MCF 10A (cell line): Measurements from ENCODE around the gene KIF21B. TPM values are rescaled to one million over a fixed set of nuclear protein-coding genes. Genes with fewer than 3 reads are reported as not detected.
A peak's percentile ranks its signal among the peaks of the same experiment; 100 is the strongest.
"Not testable (repeated sequence)": the region's sequence is repeated elsewhere in the genome, so short reads cannot be mapped to it uniquely, and the experiment has no call there.

Experiments used
- BruUV-seq: library from RNA; stranded (reverse); fragments of 400-500 nt; replicated peaks from 2 replicates; lab custom pipeline; 2021; lab: Mats Ljungman, UMichigan
- CTCF ChIA-PET: fragments of 300-600 bp; sonication (Branson Sonifier 250); formaldehyde crosslinking; extraction: SDS; loops from one replicate; lab custom pipeline; 2021; ENCODE audit warnings: antibody characterized with exemption, inconsistent platforms; lab: Yijun Ruan, JAX
- POLR2A ChIA-PET: fragments of 300-600, 350-650 bp; sonication (Branson Sonifier 250); formaldehyde crosslinking; extraction: SDS; loops from one replicate; lab custom pipeline; 2020; ENCODE audit warnings: antibody characterized with exemption, inconsistent platforms; lab: Yijun Ruan, JAX
- DNase-seq: peaks from one replicate; pipeline ENCODE4 v3.0.0-alpha.2; 2018; ENCODE audit not compliant: unreplicated experiment
- H3K27ac Mint-ChIP-seq: one replicate; pipeline ENCODE4 v1.8.0; 2022; ENCODE audit warnings: mild to moderate bottlenecking, low read depth, mixed read lengths; ENCODE audit not compliant: unreplicated experiment
- H3K27me3 Mint-ChIP-seq: one replicate; pipeline ENCODE4 v1.8.0; 2022; ENCODE audit warnings: mixed read lengths; ENCODE audit not compliant: insufficient read depth, unreplicated experiment
- H3K36me3 Mint-ChIP-seq: one replicate; pipeline ENCODE4 v1.8.0; 2022; ENCODE audit warnings: mild to moderate bottlenecking, moderate library complexity, mixed read lengths; ENCODE audit not compliant: insufficient read depth, unreplicated experiment
- H3K4me1 Mint-ChIP-seq: one replicate; pipeline ENCODE4 v1.8.0; 2022; ENCODE audit warnings: mixed read lengths; ENCODE audit not compliant: insufficient read depth, unreplicated experiment
- H3K4me3 Mint-ChIP-seq: one replicate; pipeline ENCODE4 v1.8.0; 2022; ENCODE audit warnings: mild to moderate bottlenecking, moderate library complexity, mixed read lengths; ENCODE audit not compliant: unreplicated experiment
- H3K9me3 Mint-ChIP-seq: one replicate; pipeline ENCODE4 v1.8.0; 2022; ENCODE audit warnings: mixed read lengths; ENCODE audit not compliant: unreplicated experiment
- intact Hi-C: fragments of 100-400 bp; cut with micrococcal nuclease; formaldehyde crosslinking; loops from 2 replicates; pipeline ENCODE4 v1.14.1; 2022
- total RNA-seq: library from RNA; stranded (reverse); gene quantifications from 2 replicates; pipeline ENCODE4 v1.2.3, GENCODE V29; 2022
- TF ChIP-seq, protein P1 (sequence below): fragments of 200-600 bp; IDR thresholded peaks from one replicate; pipeline ENCODE4 v1.8.0; 2022; ENCODE audit warnings: antibody characterized with exemption, mild to moderate bottlenecking; ENCODE audit not compliant: unreplicated experiment

Gene KIF21B
- total RNA-seq, 1 experiment from 2014 or later: 12.7 TPM

DNA sequence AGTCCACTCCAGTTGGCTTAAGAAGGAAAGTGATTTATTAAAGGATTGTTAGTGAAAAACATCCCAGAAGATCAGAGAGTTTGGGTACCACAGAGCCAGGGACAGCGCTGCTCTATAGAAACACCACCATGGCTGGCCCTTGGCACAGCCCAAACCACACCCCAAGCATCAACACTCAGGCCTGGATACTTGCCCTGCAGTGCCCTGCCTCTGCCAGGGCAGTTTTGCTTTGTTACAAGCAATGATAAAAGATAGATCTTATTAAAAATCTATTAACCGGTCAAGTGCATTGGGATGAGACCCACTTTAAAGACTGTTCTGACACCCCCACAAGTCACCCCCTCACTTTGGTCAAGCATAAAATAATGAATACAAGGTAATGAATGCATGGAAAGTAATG is 56.6 kb downstream of the KIF21B start:
- BruUV-seq: no TSS peak
- Mint-ChIP-seq H3K27me3 (no peaks in the 10 kb centered on the region), H3K4me3 (no peak overlapping the region), H3K36me3 (no peaks in the 10 kb centered on the region), H3K4me1 (peaks cover 27% of the 10 kb centered on the region), H3K27ac (no peak overlapping the region), H3K9me3 (no peaks in the 10 kb centered on the region)
- DNase-seq: no peak
- TF ChIP-seq, protein P1, sequence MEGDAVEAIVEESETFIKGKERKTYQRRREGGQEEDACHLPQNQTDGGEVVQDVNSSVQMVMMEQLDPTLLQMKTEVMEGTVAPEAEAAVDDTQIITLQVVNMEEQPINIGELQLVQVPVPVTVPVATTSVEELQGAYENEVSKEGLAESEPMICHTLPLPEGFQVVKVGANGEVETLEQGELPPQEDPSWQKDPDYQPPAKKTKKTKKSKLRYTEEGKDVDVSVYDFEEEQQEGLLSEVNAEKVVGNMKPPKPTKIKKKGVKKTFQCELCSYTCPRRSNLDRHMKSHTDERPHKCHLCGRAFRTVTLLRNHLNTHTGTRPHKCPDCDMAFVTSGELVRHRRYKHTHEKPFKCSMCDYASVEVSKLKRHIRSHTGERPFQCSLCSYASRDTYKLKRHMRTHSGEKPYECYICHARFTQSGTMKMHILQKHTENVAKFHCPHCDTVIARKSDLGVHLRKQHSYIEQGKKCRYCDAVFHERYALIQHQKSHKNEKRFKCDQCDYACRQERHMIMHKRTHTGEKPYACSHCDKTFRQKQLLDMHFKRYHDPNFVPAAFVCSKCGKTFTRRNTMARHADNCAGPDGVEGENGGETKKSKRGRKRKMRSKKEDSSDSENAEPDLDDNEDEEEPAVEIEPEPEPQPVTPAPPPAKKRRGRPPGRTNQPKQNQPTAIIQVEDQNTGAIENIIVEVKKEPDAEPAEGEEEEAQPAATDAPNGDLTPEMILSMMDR: no peak
- intact Hi-C loops: no loop called here
- POLR2A ChIA-PET: no interaction called here
- CTCF ChIA-PET: interaction anchor here (0.7 kb wide), 1 partner anchor 25 kb away, joined by 5 read pairs; no protein-coding TSS in a partner anchor

GRCh38 chr1:200965111-200965805 is 58.3 kb downstream of the KIF21B start:
- peak; percentile 47 for DNase-seq
- Mint-ChIP-seq H3K36me3 (no peaks in the 10 kb centered on the region), H3K27ac (no peak overlapping the region), H3K4me3 (no peak overlapping the region), H3K27me3 (no peaks in the 10 kb centered on the region), H3K4me1 (peaks cover 27% of the 10 kb centered on the region), H3K9me3 (no peaks in the 10 kb centered on the region)
- BruUV-seq: no TSS peak
- TF ChIP-seq, protein P1: no peak
- intact Hi-C loops: no loop called here
- POLR2A ChIA-PET: interaction anchor here (0.6 kb wide), 1 partner anchor 1004 kb away, joined by 3 read pairs; no protein-coding TSS in a partner anchor
- CTCF ChIA-PET: interaction anchor here (0.5 to 1.1 kb wide), 6 partner anchors 13 to 408 kb away, joined by 3 to 4 read pairs (median 4); no protein-coding TSS in a partner anchor

DNA sequence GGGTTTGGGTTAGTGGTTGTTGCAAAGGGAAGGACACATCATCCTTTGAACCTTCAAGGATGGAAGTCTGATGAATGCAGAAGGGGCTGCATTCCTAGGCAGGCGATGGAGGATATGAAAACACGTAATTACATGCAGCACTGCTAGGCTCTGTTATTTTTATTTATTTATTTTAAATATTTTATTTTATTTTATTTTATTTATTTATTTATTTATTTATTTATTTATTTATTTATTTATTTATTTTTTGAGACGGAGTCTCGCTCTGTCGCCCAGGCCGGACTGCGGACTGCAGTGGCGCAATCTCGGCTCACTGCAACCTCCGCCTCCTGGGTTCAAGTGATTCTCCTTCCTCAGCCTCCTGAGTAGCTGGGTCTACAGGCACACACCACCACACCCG is 59.6 kb downstream of the KIF21B start:
- DNase-seq, BruUV-seq, H3K36me3 Mint-ChIP-seq, H3K27me3 Mint-ChIP-seq, H3K27ac Mint-ChIP-seq, H3K4me3 Mint-ChIP-seq, intact Hi-C loops, H3K9me3 Mint-ChIP-seq: not testable (repeated sequence)
- ChIA-PET CTCF (interaction anchor here (1.0 to 9.5 kb wide), 4 partner anchors 8 to 48 kb away, joined by 3 to 80 read pairs (median 5); no protein-coding TSS in a partner anchor), POLR2A (interaction anchor here (0.7 to 1.0 kb wide), 2 partner anchors 132 to 407 kb away, joined by 4 read pairs; no protein-coding TSS in a partner anchor)
- H3K4me1 Mint-ChIP-seq: peaks cover 20% of the 10 kb centered on the region

DNA sequence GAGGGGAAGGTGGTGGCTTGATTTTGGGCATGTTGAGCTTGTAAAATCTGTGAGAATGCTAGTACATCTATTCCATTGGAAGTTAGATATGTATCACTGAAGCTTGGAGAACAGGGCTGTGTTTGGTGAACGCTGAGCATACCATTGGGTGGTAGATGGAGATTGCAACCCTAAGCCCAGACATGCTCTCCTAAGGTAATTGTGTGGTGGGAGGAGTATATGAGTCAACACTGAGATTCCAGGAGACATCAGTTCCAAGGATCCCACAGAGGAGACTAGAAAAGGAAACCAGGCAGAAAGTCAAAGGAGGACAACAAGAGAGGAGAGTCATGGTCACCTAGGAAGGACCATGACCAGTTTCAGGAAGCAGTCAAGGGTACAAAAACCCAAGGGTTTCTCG is 60.4 kb downstream of the KIF21B start:
- H3K4me1 Mint-ChIP-seq: peaks cover 13% of the 10 kb centered on the region
- TF ChIP-seq, protein P1: no peak
- intact Hi-C loops: no loop called here
- no peak overlapping the region for H3K27ac Mint-ChIP-seq
- BruUV-seq: no TSS peak
- DNase-seq: peak; percentile 49
- CTCF ChIA-PET: interaction anchor here (0.6 to 9.5 kb wide), 5 partner anchors 9 to 82 kb away, joined by 3 to 80 read pairs (median 5); no protein-coding TSS in a partner anchor
- no peak overlapping the region for H3K4me3 Mint-ChIP-seq
- H3K27me3 Mint-ChIP-seq: no peaks in the 10 kb centered on the region
- POLR2A ChIA-PET: interaction anchor here (1.0 kb wide), 2 partner anchors 68 to 133 kb away, joined by 3 to 4 read pairs; partner anchors contain the start of gene INAVA
- no peaks in the 10 kb centered on the region for H3K9me3 Mint-ChIP-seq
- H3K36me3 Mint-ChIP-seq: no peaks in the 10 kb centered on the region
